ENCODE measurements around the gene TNP1. TPM values are rescaled to one million over a fixed set of nuclear protein-coding genes. Genes with fewer than 3 reads are reported as not detected.

The TNP1 gene
- polyA plus RNA-seq, 1 of the 3 experiments (the other 2 are of a cell fraction), result not detected

GRCh38 chr2:216871333-216871934 is 11.6 kb upstream of the TNP1 start (continued):
- TF ChIP-seq NFIC (IDR thresholded peaks at IDR 0.05; ENCODE audit: borderline replicate concordance), result no peak

DNA sequence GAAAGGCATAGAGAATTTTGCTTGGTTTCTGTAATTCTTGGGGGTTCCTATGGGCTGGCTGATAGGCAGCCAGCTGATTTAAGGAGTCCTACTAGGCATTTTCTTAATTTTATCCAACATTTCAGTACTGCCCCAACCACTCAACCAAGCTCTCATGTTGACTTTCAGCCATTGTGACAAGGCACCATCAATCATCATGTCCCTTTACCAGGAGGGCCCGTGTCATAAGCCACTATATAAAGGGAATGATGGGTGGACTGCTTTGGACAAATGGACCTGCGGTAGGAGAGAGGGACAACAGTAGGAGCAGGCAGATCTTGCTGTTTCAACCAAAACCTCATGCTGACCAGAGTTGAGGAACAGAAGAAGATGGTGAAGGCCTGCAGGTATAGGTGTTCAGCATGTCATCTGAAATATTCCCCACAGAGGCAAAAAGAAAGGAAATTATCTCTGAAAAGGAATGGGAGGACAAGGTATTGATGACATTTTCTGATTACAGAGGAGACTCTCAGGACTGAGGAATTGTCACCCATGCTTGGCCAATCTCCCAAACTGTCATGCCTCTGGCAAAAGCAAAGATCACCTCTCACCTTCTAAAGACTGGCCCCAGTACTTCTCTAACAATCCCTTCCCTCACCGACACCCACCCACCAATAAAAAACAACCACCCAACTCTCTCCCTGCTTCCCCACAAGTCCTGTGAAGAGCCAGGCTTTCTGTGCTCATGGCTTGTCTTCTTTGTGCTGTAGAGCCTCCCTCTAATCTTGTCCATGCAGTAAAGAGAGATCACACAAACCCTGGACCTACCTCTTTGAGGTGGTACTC is 10.9 kb upstream of the TNP1 start:
- Histone ChIP-seq H3K36me3 (replicated peaks in 1 of 2; ENCODE audit: control insufficient read depth in 1 of 2, insufficient read depth in 2 of 2, low read length in 1 of 2) (no peaks in the 10 kb centered on the region), H3K4me1 (ENCODE audit: control insufficient read depth in 1 of 2, insufficient read depth in 2 of 2, low read depth in 1 of 2, low read length in 1 of 2) (no peaks in the 10 kb centered on the region), H3K9me2 (no peaks in the 10 kb centered on the region), H3K79me2 (ENCODE audit: insufficient read depth) (no peaks in the 10 kb centered on the region), H3K4me2 (no peak overlapping the region), H3K9me3 (no peaks in the 10 kb centered on the region), H3K27ac (ENCODE audit: low read depth in 2 of 2, low read length in 1 of 2) (no peak overlapping the region), H2AFZ (ENCODE audit: low read depth) (no peak overlapping the region), H3F3A (replicated peaks; ENCODE audit: insufficient read depth) (no peaks in the 10 kb centered on the region), H3K4me3 (ENCODE audit: low read depth in 2 of 2, low read length in 1 of 2) (no peak overlapping the region), H4K20me1 (ENCODE audit: insufficient read depth) (no peaks in the 10 kb centered on the region), H3K27me3 (ENCODE audit: insufficient read depth) (no peaks in the 10 kb centered on the region), H3K9ac (no peak overlapping the region)
- WGBS (ENCODE audit: low lambda C conversion rate), result 33% methylated on average over 3 of the region's 3 CpGs
- POLR2A ChIA-PET, result no interaction called here
- DNase-seq, result no peak
- TF ChIP-seq NRF1 (IDR thresholded peaks at IDR 0.05; ENCODE audit: low read depth, low read length), result no peak
- no peak for TF ChIP-seq PBX3 (IDR thresholded peaks at IDR 0.05)
- TF ChIP-seq USF2 (IDR thresholded peaks at IDR 0.05; ENCODE audit: borderline replicate concordance, low read depth, low read length), result no peak
- TF ChIP-seq YY1 (IDR thresholded peaks at IDR 0.05; ENCODE audit: low read depth), result no peak
- no peak for TF ChIP-seq RAD21 (IDR thresholded peaks at IDR 0.05; ENCODE audit: low read length)
- no peak for TF ChIP-seq TCF12 (IDR thresholded peaks at IDR 0.05)
- no peak for TF ChIP-seq FOXM1 (IDR thresholded peaks at IDR 0.05; ENCODE audit: low read depth)
- TF ChIP-seq RXRA (IDR thresholded peaks at IDR 0.05; ENCODE audit: borderline replicate concordance, low read depth), result no peak
- no peak for TF ChIP-seq POLR2AphosphoS5 (IDR thresholded peaks at IDR 0.05; ENCODE audit: low read depth, low read length)
- no peak for TF ChIP-seq MEF2A (IDR thresholded peaks at IDR 0.05; ENCODE audit: borderline replicate concordance, low read depth)
- TF ChIP-seq, protein P1, sequence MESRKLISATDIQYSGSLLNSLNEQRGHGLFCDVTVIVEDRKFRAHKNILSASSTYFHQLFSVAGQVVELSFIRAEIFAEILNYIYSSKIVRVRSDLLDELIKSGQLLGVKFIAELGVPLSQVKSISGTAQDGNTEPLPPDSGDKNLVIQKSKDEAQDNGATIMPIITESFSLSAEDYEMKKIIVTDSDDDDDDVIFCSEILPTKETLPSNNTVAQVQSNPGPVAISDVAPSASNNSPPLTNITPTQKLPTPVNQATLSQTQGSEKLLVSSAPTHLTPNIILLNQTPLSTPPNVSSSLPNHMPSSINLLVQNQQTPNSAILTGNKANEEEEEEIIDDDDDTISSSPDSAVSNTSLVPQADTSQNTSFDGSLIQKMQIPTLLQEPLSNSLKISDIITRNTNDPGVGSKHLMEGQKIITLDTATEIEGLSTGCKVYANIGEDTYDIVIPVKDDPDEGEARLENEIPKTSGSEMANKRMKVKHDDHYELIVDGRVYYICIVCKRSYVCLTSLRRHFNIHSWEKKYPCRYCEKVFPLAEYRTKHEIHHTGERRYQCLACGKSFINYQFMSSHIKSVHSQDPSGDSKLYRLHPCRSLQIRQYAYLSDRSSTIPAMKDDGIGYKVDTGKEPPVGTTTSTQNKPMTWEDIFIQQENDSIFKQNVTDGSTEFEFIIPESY (IDR thresholded peaks at IDR 0.05; ENCODE audit: borderline replicate concordance, low read depth), result no peak
- TF ChIP-seq, protein P2, sequence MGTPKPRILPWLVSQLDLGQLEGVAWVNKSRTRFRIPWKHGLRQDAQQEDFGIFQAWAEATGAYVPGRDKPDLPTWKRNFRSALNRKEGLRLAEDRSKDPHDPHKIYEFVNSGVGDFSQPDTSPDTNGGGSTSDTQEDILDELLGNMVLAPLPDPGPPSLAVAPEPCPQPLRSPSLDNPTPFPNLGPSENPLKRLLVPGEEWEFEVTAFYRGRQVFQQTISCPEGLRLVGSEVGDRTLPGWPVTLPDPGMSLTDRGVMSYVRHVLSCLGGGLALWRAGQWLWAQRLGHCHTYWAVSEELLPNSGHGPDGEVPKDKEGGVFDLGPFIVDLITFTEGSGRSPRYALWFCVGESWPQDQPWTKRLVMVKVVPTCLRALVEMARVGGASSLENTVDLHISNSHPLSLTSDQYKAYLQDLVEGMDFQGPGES (IDR thresholded peaks at IDR 0.05; ENCODE audit: low read depth, low read length), result no peak
- no peak for TF ChIP-seq MXI1 (IDR thresholded peaks at IDR 0.05; ENCODE audit: low read depth, low read length)
- TF ChIP-seq SMC3 (IDR thresholded peaks at IDR 0.05; ENCODE audit: low read depth, low read length), result no peak
- no peak for TF ChIP-seq JUND (IDR thresholded peaks at IDR 0.05)
- TF ChIP-seq ELF1 (IDR thresholded peaks at IDR 0.05), result no peak
- no peak for TF ChIP-seq TEAD4 (IDR thresholded peaks at IDR 0.05; ENCODE audit: borderline replicate concordance, insufficient read depth)
- no peak for TF ChIP-seq EP300 (IDR thresholded peaks at IDR 0.05; ENCODE audit: borderline replicate concordance in 1 of 2, low read depth in 1 of 2, low read length in 1 of 2)
- no peak for TF ChIP-seq GABPA (IDR thresholded peaks at IDR 0.05; ENCODE audit: low read depth)
- no peak for TF ChIP-seq FOSL2 (IDR thresholded peaks at IDR 0.05; ENCODE audit: borderline replicate concordance, low read depth)
- CTCF ChIA-PET, result interaction anchor here (0.7 kb wide), 1 partner anchor 88 kb away, joined by 3 read pairs; no protein-coding TSS in a partner anchor

Measured in SK-N-SH (cell line).